Medulla oblongata (tissue), 1 donor: ENCODE measurements around the gene CCNL2.

Experiments used
- DNase-seq: peaks from one replicate; pipeline ENCODE4 v3.0.0-alpha.2; 2015; ENCODE audit errors: extremely low spot score

Gene CCNL2

DNA sequence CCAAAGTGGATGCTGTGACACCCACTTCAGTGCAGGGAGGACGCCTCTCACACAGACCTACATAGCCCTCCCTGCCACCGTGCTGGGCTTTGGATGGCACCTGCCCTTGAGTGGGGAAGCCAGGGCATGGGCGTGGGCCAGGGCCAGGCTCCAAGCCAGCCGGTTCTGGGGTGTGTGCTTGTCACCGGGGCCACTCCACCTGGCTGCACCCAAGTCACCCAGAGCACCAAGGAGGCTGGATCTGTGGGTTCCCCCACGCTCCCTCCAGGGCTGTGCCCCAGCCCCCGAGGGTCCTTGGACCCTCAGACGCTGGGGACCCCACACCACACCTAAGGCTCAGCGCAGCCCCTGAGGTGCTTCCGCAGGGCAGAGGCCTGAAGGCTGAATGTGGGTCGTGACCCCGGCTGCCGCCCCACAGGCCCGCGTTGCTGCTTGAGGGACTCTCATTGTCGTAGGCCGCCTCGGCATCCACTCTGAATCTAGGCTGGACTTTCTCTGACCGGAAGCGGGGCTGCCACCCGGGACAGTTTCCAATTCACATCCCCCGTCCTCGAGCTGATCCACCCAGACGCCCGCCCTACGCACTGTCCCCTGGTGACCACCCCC, 42.2 kb downstream of the CCNL2 start:
- DNase-seq: no peak

DNA sequence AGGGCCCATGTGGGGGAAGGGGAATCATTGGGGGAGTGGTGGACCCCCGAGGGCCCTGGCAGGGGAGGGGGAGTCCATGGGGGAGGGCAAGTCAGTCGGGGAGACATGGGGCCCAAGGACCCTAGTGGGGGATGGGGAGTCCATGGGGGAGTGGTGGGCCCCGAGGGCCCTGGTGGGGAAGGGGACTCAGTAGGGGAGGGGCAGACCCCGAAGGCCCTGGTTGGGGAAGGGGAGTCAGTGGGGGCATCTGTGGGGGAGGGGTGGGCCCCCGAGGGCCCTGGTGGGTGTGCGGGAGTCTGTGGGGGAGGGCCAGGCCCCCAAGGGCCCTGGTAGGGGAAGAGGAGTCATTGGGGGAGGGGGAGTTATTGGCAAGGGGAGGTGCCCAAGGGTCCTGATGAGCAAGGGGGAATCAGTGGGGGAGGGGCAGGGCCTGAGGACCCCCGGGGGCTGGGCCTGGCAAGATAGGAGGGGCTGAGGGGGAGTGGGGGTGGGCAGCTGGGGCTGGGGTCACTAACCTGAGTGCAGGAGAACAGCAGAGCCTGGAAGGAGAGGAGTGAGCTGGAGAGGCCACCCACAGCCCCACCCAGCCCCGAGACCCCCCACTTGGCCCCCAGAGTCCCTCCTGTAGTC, 42.9 kb downstream of the CCNL2 start:
- no peak for DNase-seq

DNA sequence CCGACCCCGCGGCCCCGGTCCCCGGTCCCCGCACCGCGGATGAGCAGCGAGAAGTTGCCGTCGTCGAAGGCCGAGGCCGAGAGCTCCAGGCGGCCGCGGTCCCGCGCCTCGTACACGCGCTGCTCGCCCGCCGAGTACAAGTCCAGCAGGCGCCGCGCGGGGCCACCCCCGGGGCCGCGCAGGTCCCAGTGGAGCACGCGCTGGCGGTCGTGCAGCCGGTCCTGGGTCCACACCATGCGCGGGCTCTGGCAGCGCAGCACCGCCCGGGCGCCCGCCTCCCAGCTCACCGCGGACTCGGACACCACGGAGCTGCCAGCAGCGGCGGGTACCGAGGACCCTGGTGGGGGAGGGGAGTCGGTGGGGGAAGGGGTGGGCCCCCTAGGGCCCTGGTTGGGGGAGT, 43.7 kb downstream of the CCNL2 start:
- no peak for DNase-seq

DNA sequence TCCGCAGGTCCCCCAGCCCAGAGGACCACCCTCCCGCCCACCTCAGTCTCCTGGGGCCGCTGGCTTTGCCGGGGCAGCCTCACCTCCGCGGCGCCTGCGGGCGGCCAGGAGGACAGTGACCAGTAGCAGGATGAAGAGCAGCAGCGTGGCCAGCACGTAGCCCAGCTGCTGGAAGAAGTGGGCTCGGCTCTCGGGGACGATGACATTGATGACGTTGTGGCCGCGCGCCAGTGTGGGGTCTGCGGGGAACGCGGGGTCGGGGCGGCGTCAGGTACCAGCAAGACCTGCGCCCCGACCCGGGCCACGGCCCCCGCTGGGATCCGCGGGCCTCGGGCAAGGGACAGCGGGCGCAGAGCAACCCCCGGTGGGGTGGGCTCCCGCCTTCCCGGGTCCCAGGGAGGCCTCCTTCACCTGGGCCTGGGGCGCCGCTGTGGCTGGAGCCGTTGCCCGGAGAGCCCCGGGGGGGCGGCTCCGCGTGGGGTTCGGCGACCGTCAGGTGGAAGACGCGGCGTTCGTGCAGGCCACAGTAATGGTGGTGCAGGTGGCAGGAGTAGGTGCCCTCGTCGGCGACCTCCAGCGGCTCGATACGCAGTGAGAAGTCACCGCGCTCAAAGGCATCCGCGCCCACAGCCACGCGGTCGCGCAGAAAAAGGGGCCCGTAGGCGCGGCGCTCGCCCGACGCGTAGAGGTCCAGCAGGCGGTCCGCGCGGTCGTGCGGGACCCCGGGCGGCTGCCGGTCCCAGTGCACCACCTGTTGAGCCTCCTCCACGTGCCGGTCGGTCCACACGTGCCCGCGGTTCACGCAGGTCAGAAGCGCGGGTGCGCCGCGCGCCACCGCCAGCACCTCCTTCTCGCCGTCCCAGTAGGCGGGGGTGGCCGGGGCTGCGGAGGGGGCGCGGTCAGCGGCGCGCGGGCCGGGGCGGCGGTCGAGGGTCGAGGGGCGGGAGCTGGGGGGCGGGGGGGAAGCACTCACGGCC, 44.6 kb downstream of the CCNL2 start:
- DNase-seq: no peak

DNA sequence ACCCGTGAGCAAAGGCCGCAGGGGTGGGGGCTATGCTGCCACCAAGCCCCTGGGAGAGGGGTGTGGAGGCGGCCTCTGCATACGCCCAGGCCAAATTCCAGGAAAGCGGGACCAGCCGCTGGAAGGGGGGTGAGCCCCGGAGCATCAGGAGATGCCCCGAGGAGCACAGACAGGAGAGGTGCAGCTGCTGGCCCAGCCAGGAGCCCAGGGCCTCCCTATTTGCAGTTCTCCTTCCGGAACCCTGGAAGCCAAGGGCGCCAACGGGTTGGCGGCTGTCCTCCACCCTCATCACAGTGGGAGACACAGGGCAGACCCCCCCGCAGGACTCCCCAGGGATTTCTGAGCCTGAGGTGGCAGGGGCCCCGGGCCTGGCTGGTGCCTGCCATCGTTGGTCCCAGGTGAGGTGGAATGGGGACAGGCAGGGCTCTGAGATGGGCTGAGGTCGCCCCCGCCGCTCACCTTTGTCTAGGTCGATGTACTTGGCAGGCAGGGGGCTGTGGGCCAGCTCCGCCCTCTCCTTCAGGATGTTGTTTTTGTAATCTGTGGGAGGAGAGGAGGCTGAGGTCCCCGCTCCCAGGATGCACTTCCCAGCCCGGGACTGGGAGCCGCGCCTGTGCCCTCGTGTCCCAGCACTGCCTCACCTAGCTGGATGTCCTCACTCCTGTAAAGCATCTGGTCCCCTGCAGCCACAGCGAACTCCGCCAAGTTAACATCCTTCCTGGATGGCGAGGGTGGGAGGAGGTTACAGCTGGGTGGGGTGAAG, 45.6 kb downstream of the CCNL2 start:
- no peak for DNase-seq

DNA sequence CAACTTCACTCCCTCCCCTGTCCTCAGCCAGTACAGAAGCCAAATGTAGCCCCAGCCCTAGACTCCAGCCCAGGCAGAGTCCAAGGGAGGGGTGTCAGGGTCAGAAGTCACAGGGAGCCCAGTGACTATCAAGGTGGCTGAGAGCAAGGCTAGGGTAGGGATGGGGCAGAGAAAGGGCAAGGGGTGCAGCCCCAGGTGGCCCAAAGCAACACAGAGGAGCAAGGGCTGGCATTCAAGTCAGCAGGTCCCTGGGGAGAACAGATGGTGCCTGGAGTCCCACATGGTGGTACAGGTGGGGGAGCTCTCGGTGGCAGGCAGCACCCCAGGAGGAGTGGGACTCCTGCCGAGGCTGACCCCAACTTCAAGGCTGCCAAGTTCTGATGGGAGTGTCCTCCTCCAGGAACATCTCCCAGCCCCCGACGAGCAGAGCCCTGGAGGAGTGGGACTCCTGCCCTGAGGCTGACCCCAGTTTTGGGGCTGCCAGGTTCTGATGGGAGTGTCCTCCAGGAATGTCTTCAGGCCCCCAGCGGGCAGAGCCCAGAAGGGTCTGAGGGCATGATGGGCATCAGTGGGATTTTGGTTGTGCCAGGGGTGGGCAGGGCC, 46.2 kb downstream of the CCNL2 start:
- DNase-seq: no peak

DNA sequence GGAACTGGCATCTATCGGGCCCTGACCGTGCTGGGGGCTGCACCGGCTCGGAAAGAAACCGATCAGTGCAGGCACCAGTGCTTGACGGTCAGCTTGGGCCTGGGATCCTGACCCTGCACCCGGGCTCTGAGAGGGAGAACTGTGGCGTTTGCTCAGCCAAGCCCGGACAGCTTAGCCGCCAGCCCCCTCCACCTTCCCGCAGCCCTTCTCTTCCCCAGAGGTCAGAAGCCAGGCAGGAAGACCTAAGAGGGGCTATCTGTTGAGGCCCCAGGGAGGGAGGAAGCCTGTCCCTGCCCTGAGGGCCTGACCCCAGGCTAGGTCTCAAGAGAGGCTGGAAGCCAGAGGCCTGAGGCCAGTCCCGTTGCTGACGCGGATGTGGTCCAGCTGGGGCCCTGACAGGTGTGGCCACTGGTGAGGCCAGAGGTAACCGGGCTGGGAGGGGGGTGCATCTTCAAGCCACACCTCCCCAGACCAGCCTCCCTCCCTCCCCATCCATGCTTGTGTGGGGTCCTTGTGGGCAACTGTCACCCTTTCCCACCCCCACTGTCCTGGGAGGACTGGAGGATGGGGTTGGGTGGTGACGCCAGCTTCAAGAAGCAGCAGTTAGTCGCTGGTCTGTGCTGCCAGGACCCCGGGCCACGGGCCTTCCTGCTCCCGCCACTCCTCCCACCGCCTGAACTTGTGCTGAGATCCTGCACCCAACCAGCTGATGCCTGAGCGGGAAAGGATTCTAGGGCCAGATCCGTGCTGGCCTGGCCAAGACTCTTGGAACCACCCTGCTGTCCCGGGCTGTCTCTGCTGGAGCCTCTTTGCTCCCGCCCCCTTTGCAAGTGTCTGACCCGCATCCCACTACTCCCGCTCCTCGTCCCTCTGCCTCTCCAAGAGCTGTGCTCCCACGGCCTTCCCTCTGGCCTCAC, 47.4 kb downstream of the CCNL2 start:
- DNase-seq: no peak

DNA sequence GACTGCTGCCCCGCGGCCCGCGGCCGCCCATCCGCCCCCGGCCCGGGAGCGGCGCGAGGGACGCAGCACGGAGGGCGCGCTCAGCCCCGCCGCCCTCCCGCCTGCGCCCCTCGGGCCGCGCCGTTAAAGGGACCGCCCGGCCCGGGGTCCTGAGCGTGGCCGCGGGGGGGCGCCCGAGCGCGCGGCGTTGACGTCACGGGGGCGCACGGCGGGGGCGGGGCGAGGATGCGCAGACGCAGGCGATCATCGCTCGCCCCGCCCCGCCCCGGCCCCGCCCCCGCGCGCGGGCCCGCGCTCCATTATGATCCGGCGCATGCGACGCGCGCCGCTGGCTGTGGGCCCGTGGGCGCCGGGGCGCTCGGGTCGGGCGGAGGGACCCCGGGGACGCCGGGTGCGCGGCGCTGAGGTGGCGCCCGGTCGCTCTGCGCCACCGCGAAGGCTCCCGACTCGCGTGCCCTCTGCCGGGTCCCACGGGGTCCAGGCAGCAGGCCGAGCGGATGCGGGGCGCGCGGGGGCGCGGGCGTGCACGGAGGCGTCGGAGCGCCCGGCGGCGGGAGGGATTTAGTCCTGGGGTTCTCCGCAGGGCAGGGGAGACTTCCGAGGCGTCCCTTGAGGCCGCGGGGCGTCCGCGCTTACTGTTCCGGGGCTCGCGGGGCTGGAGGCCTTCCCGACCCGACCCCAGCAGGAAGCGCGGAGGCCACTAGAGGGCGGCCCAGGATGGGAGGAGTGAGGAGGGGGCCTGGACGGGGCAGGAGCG, 49.7 kb downstream of the CCNL2 start, which contains the start of gene DVL1:
TSS of gene DVL1 (minus strand) at position 163 of the 757 bp plus-strand sequence. CDS start 353 bp downstream, outside the sequence.
- DNase-seq: peak; percentile 60

DNA sequence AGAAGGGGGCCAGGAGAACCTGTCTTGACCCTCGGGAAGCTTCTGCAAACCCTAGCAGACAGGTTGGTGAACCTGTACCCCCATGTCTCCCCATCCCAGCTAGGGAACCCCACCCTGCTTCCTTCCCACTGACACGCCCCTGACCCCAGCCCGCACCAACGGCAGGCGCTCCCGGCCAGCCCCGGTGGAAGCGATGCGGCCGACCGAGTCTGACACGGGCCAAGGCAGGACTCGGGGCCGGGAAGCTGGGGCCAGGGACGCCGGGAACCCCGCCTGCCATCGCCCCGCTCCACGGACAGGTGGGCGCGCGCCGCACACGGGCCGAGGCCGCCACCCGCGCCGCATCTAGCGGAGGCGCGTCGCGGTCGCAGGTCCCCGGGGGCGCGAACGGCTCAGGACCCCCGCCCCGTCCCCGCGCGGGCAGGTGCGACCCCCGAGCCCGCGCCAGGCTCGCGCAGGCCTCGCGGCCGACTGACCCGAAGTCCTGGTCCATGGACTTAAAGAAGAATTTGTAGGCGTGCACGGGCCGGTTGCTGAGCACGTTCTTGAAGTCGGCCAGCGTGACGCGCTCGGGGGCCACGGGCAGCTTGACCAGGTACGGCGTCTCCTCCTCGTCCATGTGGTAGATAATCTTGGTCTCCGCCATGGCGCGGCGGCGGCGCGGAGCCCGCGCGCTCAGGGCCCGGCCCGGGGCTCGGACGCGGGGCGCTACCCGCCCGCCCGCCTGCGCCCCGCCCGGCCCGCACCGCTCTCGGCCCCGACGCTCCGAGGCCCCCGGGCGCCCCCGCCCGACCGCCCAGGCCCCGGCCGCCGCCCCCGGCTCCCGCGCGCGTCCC, 50.5 kb downstream of the CCNL2 start:
- DNase-seq: no peak

DNA sequence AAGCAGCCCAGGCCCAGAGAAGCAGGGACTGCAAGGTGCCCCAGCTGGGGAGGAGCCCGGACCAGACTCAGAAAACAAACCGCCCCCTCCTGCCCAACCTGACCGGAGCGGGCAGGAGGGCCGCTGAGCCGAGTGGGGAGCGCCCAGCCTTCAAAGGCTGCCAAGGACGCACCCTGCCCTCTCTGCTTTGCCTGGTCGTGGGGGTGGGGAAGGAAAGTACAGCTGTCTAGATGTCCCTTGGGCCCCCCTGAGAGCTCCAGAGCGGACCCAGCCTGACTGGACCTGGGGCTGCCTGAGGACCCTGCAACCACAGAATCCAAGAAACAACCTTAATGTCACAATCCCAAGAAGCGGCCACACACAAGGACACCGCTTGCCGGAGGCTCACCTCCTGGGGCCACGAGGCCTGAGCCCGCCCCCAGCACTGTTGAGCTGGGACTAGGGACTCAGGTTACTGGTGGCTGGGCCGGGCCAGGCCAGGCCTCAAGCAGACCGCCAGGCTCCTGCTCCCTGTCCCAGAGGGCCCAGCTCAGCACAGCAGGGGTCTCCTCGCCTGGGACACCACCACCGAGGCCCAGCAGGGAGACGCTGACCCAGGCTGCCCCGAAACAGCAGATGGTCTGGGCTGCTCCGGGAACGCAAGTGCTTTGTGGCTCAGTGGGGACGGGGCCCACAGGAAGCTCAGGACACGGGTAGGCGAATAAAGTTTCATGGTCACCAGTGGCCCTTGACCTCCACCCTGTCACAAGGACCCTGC, 51.3 kb downstream of the CCNL2 start:
- no peak for DNase-seq

DNA sequence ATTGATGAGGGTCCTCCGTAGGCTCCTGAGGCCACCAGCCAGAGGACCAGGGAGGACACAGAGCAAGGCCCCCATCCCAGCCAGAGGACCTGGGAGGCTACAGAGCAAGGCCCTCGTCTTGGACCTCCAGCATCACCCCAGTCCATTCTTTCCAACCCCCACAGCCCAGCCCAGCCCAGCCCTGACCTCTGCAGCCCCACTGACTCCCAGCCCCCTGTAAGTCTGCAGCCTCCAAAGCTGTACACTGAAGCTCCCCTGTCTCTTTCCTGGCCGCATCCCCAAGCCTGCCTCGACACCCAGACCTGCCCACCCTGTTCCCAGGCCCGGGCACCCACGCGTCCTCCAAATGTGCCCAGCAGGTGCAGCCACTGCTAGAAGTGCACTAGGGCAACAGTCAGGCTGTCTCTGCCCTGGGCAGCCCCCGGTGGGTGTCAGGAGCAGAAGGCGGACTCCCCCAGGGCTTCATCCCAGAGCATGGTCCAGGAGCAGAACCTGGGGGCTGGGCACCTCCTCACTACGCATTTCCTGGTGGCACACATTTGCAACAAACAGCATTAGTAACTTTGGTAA, 52.0 kb downstream of the CCNL2 start:
- no peak for DNase-seq

DNA sequence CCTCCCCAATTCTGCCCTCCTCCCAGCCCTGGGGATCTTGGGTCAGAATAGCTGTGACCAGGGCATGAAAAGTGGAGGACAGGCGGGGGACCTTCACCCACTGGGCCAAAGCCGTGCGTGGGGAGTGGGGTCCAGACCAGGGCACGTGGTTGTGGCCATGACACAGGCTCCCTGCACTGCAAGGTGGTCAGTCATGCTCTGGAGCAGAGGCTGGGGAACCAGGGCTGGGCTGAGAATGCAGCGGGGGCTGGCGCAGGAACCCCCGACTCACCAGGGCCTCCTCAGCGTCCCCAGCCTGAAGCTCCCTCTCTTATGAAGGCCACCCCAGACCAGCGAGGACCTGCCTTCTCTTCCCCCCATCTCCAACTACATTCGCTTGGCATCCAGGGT, 52.6 kb downstream of the CCNL2 start:
- no peak for DNase-seq

DNA sequence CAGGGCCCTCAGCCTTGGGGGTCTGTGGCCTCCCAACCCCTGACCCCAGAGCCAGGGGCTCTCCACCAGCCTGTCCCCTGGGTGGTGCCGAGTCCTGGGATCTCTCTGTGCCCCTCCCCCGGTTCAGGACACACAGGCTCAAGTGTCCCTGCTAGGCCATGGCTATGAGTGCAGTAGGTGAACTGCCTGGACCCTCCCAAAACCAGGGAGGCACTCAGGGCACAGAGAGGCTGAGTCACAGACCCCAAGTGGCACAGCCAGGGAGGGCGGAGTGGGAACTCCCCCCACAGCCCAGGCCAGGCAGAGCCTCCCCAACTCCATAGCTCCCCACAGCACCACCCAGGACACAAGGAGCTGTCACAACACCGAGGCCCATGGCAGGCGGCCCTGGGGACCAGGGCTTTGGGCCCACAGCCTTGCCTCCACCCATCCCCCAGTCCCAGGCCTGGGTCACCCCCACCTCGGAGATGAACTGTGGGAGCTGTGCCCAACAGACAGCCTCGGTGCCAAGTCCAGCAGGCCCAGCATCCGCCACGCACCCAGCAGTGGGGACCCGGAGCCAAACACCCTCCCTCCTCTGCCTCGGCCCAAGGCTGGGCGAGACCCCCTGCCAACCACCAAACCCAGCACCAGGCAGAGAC, 53.2 kb downstream of the CCNL2 start:
- no peak for DNase-seq

DNA sequence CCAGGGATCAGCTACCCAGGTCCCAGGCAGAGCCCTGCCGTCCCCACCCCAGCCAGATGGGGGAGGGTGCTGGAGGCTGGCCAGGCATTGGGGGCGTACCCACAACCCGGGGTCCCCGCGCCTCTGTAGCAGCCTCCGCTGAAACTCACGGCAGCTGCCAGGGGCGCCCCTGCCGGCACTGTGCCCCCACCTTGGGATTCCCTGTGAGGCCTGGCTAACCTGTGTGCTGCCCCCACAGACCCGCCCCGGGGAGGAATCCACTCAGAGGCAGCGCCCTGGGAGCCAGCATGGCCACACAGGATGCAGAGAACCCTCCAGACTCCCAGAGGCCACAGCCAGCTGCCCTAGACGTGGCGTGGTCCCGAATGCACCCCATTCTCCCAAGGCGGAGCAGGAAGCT, 53.8 kb downstream of the CCNL2 start:
- no peak for DNase-seq

DNA sequence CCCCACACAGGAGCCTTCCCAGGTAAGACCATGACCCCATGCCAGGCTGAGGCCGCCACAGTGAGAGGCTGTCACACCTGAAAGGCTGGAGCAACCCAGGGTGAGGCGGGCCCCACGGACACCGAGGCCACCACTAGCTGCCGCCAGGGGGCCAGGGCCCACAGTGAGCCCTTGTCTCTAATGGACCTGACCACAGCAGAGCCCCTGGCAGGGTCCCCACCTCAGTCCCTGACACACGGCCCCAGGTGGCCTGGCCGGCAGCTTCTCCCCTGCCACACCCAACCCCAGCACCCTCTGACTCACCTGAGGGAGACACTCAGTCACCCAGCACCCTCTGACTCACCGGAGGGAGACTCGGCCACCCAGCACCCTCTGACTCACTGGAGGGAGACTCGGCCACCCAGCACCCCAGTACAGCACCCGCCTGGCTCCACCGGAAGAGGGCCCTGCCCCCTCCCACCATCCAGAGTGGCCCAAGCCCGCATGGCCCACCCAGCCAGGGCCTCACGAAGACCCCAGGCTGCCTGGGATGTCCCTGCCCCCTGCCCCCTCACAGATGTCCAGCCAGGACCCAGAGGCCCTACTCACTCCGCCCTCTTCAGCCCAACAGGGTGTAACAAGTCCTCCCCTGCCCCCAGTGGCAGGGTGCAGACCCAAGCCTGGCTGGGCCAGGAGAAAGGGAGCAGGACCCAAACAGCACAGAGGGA, 54.3 kb downstream of the CCNL2 start:
- no peak for DNase-seq

DNA sequence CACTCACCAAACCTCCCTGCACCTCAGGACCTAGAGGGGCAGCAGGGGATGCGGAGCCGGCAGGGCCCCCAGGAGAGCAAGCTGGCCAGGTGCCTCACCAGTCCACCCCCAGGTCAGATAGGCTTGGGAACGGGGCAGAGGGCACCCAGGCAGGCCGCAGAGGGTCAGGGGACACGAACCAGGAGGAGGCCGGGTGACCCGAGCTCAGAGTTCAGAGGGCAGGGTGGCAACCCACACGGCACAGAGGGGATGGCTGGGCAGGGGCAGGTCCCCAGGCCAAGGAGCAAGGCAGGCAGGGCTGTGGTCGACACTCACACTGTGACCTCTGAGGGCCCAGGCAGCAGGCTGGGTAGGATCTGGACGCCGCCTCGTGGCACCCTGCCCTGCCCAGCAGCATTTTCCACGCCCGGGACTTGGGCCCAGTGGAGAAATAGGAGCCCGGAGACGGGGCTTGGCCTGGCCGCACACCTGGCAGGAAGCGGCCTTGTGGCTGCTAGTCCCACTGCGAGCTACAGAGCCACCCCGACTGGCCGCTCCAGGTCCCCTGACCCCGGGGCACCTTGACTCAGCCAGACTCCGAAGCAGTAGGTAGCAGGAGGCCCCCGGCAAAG, 55.2 kb downstream of the CCNL2 start:
- no peak for DNase-seq
